ENCODE results near the gene ZNF8. TPM values are rescaled to one million over a fixed set of nuclear protein-coding genes. Genes with fewer than 3 reads are reported as not detected.
"Not testable (repeated sequence)": the region's sequence is repeated elsewhere in the genome, so short reads cannot be mapped to it uniquely, and the experiment has no call there.

The ZNF8 gene
- total RNA-seq, 2 experiments from 2014 or later: 4.4 to 4.5 TPM

DNA sequence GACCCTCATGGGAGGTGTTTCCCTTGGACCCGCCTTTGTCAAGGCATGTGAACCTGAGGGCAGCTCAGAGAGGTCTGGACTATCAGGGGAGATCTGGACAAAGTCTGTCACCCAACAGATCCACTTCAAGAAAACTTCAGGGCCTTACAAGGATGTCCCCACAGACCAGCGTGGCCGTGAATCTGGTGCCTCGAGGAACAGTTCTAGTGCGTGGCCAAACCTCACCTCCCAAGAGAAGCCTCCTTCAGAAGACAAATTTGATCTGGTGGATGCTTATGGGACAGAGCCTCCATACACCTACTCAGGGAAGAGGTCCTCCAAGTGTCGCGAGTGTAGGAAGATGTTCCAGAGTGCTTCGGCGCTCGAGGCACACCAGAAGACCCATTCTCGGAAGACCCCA, 59.6 kb downstream of the ZNF8 start:
- no peak for DNase-seq
- peaks cover 41% of the 10 kb centered on the region for H3K36me3 Mint-ChIP-seq (ENCODE audit: low read depth)
- no peaks in the 10 kb centered on the region for H3K9me3 Mint-ChIP-seq (ENCODE audit: low read depth)
- ChIA-PET POLR2A (no interaction called here), CTCF (no interaction called here)
- intact Hi-C loops (cut with DNase I, micrococcal nuclease): no loop called here
- H3K27me3 Mint-ChIP-seq: no peaks in the 10 kb centered on the region
- ATAC-seq: no peak
- no peak overlapping the region for H3K27ac Mint-ChIP-seq
- no peaks in the 10 kb centered on the region for H3K4me1 Mint-ChIP-seq
- no peak overlapping the region for H3K4me3 Mint-ChIP-seq

DNA sequence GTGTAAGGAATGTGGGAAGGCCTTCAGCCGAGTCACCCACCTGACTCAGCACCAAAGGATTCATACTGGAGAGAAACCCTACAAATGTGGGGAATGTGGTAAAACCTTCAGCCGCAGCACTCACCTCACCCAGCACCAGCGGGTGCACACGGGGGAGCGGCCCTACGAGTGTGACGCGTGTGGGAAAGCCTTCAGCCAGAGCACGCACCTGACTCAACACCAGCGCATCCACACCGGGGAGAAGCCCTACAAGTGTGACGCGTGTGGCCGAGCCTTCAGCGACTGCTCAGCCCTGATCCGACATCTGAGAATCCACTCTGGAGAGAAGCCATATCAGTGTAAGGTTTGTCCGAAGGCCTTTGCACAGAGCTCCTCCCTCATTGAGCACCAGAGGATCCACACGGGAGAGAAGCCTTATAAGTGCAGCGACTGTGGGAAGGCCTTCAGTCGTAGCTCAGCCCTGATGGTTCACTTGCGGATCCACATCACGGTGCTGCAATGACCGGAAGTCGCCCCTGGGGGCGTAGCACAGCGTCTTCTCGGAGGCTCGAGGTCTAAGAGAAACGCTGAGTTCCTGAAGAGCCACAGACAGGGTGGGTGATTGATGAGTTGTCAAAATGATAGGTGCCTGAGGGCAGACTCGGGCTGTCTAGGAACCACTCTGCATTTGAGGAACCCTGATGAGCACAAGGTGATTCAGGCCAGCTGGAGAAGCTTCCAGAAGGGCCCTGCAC, 60.2 kb downstream of the ZNF8 start:
- intact Hi-C loops (cut with DNase I, micrococcal nuclease): no loop called here
- ChIA-PET POLR2A (no interaction called here), CTCF (interaction anchor here (1.1 kb wide), 1 partner anchor 9 kb away, joined by 3 read pairs; no protein-coding TSS in a partner anchor)
- DNase-seq (no peak), ATAC-seq (no peak)
- Mint-ChIP-seq H3K4me3 (no peak overlapping the region), H3K9me3 (ENCODE audit: low read depth) (no peaks in the 10 kb centered on the region), H3K27me3 (no peaks in the 10 kb centered on the region), H3K4me1 (no peaks in the 10 kb centered on the region), H3K36me3 (ENCODE audit: low read depth) (peaks cover 39% of the 10 kb centered on the region), H3K27ac (no peak overlapping the region)

DNA sequence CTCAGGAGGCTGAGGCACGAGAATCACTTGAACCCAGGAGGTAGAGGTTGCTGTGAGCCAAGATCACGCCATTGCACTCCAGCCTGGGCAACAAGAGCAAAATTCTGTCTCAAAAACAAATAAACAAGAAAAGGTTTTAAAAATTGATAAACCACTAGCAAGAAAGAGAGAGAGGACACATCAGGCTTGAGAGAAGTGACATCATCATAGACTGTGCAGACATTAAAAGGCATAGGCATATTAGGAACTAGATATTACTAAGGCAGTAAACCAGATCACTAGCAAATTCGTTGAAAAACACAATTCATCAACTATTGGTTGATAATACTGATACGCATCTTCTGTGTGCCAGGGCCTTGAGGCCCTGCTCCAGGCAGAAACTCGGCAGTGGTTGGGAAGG, 66.8 kb downstream of the ZNF8 start:
- CTCF ChIA-PET: no interaction called here
- peaks cover 10% of the 10 kb centered on the region for H3K27me3 Mint-ChIP-seq
- peaks cover 16% of the 10 kb centered on the region for H3K4me1 Mint-ChIP-seq
- DNase-seq (no peak), ATAC-seq (no peak)
- H3K9me3 Mint-ChIP-seq (ENCODE audit: low read depth): no peaks in the 10 kb centered on the region
- peaks cover 7% of the 10 kb centered on the region for H3K36me3 Mint-ChIP-seq (ENCODE audit: low read depth)
- intact Hi-C loops (cut with DNase I, micrococcal nuclease): no loop called here
- H3K27ac Mint-ChIP-seq: no peak overlapping the region
- peak overlapping the region; percentile 87 for H3K4me3 Mint-ChIP-seq
- POLR2A ChIA-PET: interaction anchor here (0.5 kb wide), 1 partner anchor 19 kb away, joined by 3 read pairs; no protein-coding TSS in a partner anchor

DNA sequence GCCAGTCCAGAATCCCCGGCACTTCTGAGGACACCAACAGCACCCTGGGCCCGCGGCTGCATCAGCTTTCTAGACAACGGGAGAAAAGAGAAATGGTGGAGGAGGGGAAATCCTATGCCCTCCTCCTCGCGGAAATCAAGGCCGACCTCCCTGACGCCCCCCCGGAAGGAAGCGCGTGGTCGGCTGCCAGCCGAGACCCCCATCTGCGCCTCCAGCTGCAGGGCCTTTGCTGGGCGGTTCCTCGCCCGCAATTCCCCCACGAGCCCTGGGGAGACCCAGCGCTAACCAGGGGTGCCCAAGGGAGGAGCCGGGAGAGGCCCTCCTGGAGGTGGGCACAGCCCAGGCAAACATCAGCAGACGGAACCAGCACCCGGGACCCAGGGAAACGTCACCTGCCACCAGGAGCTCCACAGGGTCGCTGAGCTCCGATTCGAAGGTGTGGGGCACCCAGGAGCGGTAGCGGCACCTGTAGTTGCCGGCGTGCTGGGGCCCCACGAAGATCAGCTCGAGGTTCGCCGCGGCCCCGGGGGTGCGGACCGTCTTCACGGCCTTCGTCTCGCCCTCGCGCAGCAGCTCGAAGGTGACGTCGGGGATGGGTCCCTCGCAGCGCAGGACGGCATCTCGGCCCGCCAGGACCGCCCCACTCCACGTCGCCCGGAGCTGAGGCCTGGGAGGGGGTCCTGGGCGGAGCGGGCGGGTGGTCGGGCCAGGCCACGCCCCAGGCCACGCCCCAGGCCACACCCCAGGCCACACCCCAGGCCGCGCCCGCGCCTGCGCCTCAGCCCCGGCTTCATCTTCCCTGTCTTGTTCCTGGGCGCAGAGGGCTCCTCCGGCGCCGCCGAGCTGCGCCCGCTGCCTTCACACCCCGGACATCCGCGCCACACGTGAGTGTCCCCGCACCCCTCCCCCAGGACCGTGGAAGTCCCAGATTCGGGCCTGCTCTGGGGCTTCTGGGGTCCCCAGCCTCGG, 68.5 kb downstream of the ZNF8 start:
- Mint-ChIP-seq H3K4me1 (peaks cover 16% of the 10 kb centered on the region), H3K27ac (peak overlapping the region; percentile 70), H3K9me3 (ENCODE audit: low read depth) (no peaks in the 10 kb centered on the region), H3K36me3 (ENCODE audit: low read depth) (peaks cover 3% of the 10 kb centered on the region), H3K4me3 (peak overlapping the region; percentile 87), H3K27me3 (peaks cover 10% of the 10 kb centered on the region)
- intact Hi-C loops (cut with DNase I, micrococcal nuclease): loop anchor here (1.0 to 2.0 kb wide), 6 partner anchors 15 to 68 kb away; partner anchors contain the start of genes ZNF497 (in 2 of the 2), ZNF8 (in 1 of the 2) and ZNF837 (in 1 of the 2)
- peak; percentile 97 for ATAC-seq
- DNase-seq: peak; percentile 87
- POLR2A ChIA-PET: interaction anchor here (0.6 kb wide), 1 partner anchor 197 kb away, joined by 3 read pairs; the partner anchor contains the start of gene TRIM28
- CTCF ChIA-PET: interaction anchor here (0.9 to 3.0 kb wide), 6 partner anchors 8 to 172 kb away, joined by 3 to 15 read pairs (median 4); partner anchors contain the start of genes ZBTB45, ZNF324B and ZNF497

DNA sequence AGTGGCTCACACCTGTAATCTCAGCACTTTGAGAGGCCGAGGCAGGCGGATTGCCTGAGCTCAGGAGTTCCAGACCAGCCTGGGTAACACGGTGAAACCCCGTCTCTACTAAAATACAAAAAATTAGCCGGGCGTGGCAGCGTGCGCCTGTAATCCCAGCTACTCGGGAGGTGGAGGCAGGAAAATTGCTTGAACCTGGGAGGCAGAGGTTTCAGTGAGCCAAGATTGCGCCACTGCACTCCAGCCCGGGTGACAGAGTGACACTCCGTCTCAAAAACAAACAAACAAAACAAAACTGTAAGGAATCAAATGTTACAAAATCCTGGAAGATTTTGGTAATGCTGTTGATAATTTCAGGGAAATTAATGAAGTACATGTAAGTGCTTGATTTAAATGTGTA, 69.3 kb downstream of the ZNF8 start:
- Mint-ChIP-seq H3K27me3 (peaks cover 10% of the 10 kb centered on the region), H3K27ac (peak overlapping the region; percentile 70), H3K4me1 (peaks cover 16% of the 10 kb centered on the region), H3K4me3 (peak overlapping the region; percentile 87)
- intact Hi-C loops (cut with DNase I, micrococcal nuclease); POLR2A ChIA-PET; ATAC-seq; H3K36me3 Mint-ChIP-seq (ENCODE audit: low read depth); DNase-seq; H3K9me3 Mint-ChIP-seq (ENCODE audit: low read depth): not testable (repeated sequence)
- CTCF ChIA-PET: interaction anchor here (0.9 to 3.0 kb wide), 4 partner anchors 9 to 171 kb away, joined by 3 to 15 read pairs (median 4); partner anchors contain the start of genes ZBTB45, ZNF324B and ZNF497

DNA sequence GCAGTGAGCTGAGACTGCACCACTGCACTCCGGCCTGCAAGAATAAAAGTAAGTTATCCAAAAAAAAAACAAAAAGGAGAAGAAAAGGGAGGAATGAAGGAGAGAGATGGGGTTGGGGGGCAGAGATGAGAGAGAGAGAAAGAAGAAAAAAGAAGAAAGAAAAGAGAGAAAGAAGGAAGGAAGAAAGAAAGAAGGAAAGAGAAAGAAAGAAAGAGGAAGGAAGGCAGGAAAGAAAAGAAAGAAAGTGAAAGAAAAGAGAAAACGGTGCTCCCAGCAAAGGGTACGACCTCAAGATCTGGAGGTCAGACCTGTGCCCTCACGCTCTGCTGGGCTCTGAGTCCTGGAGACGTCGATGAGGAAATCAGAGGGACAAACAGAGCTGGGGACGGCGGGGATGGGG, 70.8 kb downstream of the ZNF8 start:
- ChIA-PET POLR2A (no interaction called here), CTCF (no interaction called here)
- ATAC-seq: no peak
- peaks cover 5% of the 10 kb centered on the region for H3K36me3 Mint-ChIP-seq (ENCODE audit: low read depth)
- H3K4me1 Mint-ChIP-seq: peaks cover 16% of the 10 kb centered on the region
- H3K27ac Mint-ChIP-seq: no peak overlapping the region
- peaks cover 10% of the 10 kb centered on the region for H3K27me3 Mint-ChIP-seq
- no peaks in the 10 kb centered on the region for H3K9me3 Mint-ChIP-seq (ENCODE audit: low read depth)
- H3K4me3 Mint-ChIP-seq: no peak overlapping the region
- intact Hi-C loops (cut with DNase I, micrococcal nuclease): no loop called here
- no peak for DNase-seq

DNA sequence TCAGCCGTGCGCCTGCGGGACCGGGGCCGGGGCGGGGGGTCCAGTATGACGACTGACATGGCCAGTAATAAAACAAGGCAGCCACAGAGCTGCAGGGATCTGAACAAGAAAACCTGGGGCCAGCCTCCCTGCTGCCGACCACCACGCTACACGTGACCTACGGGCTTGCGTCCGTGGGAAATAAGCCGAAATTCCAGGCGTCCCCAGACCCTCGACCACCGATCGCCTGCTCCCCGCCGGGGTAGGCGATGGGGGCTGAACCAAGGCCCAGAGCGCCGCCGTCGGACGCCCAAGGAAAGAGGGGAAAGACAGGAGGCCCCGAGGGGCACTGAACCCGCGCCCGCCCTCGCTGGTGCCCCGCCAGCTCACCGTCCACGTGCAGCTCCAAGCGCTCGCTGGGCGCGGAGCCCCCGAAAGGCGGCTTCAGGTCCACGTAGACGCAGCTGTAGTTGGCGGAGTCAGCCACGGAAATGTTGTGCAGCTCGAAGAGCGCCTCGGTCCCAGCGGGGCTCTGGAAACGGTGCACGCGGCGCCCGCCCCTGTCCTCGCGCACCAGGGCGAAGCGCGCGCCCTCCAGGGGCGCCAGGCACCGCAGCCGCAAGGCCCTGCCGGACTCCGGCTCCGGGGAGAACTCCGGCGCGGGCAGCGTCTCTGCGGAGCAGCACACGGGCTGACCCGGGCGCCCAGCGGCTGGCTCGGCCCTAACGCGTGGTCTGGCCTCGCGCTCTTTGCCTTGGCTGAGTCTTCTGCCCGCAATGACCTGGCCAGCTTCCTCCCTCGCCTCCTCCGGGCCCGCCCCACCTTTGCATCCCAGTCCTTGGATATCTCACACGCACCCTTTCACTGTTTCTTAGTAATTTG, 71.5 kb downstream of the ZNF8 start:
- peaks cover 16% of the 10 kb centered on the region for H3K4me1 Mint-ChIP-seq
- ChIA-PET POLR2A (no interaction called here), CTCF (no interaction called here)
- H3K4me3 Mint-ChIP-seq: no peak overlapping the region
- no peak for DNase-seq
- H3K27me3 Mint-ChIP-seq: peaks cover 10% of the 10 kb centered on the region
- intact Hi-C loops (cut with DNase I, micrococcal nuclease): no loop called here
- no peak overlapping the region for H3K27ac Mint-ChIP-seq
- H3K9me3 Mint-ChIP-seq (ENCODE audit: low read depth): no peaks in the 10 kb centered on the region
- ATAC-seq: no peak
- peaks cover 5% of the 10 kb centered on the region for H3K36me3 Mint-ChIP-seq (ENCODE audit: low read depth)

DNA sequence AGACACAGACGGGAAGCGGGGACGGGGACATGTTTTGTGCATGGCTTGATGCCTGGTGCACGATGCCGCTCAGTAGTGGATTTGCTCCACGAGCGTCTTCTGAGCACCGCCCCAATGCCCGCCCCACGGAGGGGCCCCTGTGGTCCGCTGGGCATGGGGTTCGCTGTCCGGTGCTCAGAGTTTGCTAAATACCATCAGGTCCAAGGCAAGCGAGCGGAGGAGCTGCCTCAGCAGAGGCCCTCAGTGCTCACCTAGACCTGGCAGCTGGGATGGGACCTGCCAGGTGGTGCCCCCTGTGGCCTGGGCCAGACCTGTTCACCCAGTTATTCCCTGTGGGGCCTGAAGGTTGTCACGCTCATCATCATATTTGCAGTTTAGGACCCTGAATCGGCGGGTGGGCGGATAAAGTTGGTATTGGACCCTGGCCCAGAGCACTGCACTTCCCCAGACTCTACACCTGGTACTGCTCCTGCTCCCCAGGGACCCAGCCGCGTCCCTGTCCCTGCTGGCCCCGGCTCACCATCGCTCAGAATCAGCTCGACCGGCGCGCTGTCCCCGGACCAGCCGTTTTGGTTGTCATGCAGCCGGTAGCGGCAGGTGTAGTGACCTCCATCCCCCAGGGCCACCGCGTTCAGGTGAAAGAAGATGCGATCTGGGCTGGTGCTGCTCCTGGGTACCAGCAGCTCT, 72.3 kb downstream of the ZNF8 start:
- H3K27me3 Mint-ChIP-seq: peaks cover 8% of the 10 kb centered on the region

DNA sequence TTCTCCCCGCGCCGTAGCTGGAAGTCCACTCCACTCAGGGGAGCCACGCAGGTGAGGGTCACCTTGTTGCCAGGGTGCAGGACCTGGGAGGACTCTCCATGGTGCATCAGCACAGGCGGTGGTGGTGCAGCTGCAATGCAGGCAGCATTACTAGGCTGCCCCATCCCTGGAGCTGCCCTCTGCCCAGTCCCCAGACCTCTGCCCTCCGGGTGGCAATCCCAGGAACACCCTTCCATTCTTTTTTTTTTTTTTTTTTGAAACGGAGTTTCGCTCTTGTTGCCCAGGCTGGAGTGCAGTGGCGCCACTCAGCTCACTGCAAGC, 72.8 kb downstream of the ZNF8 start:
- intact Hi-C loops (cut with DNase I, micrococcal nuclease): no loop called here
- ChIA-PET POLR2A (no interaction called here), CTCF (interaction anchor here (0.6 kb wide), 1 partner anchor 372 kb away, joined by 3 read pairs; no protein-coding TSS in a partner anchor)
- H3K27ac Mint-ChIP-seq: no peak overlapping the region
- peaks cover 21% of the 10 kb centered on the region for H3K4me1 Mint-ChIP-seq
- no peaks in the 10 kb centered on the region for H3K9me3 Mint-ChIP-seq (ENCODE audit: low read depth)
- DNase-seq (no peak), ATAC-seq (no peak)
- peaks cover 5% of the 10 kb centered on the region for H3K36me3 Mint-ChIP-seq (ENCODE audit: low read depth)
- H3K4me3 Mint-ChIP-seq: no peak overlapping the region
- peaks cover 8% of the 10 kb centered on the region for H3K27me3 Mint-ChIP-seq

More for the DNA sequence above, 72.3 kb downstream of the ZNF8 start:
- DNase-seq: no peak
- Mint-ChIP-seq H3K4me3 (no peak overlapping the region), H3K27ac (no peak overlapping the region), H3K36me3 (ENCODE audit: low read depth) (peaks cover 5% of the 10 kb centered on the region), H3K9me3 (ENCODE audit: low read depth) (no peaks in the 10 kb centered on the region), H3K4me1 (peaks cover 21% of the 10 kb centered on the region)
- ChIA-PET POLR2A (no interaction called here), CTCF (interaction anchor here (0.6 kb wide), 1 partner anchor 372 kb away, joined by 3 read pairs; no protein-coding TSS in a partner anchor)
- ATAC-seq: no peak
- intact Hi-C loops (cut with DNase I, micrococcal nuclease): no loop called here

DNA sequence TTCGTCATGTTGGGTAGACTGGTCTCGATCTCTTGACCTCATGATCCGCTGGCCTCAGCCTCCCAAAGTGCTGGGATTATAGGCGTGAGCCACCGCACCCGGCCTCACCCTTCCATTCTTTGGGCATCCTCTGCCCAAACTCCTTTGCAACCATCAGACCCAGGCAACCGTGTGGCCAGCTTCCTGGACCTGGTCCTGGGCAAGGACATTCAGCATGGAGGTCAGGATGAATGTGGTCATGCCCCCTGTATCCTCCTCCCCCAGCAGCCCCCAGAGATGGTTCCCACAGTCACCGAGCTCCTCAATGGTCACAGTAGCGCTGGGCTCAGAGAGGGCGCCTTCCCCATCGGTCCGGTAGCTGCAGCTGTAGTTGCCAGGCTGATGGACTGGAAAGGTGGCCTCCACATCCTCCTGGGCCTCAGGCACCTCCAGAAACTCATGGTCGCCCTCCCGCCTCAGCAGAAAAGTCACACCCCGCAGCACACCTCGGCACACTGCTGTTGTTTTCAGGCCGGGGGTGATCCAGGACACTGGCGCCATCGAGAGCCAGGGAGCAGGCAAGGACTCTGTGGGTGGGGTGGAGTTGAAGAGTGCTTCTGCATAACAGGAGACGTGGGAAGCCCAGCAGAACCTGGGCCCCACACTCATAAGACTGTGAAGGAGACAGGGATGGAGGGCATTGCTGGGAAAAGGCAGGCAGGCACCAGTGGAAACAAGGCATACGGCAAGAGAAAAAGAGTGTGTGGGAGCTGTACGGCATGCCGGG, 73.4 kb downstream of the ZNF8 start:
- H3K9me3 Mint-ChIP-seq (ENCODE audit: low read depth): no peaks in the 10 kb centered on the region
- H3K36me3 Mint-ChIP-seq (ENCODE audit: low read depth): peaks cover 5% of the 10 kb centered on the region
- intact Hi-C loops (cut with DNase I, micrococcal nuclease): no loop called here
- ChIA-PET CTCF (no interaction called here), POLR2A (no interaction called here)
- H3K4me3 Mint-ChIP-seq: no peak overlapping the region
- peaks cover 23% of the 10 kb centered on the region for H3K4me1 Mint-ChIP-seq
- H3K27ac Mint-ChIP-seq: no peak overlapping the region
- DNase-seq (no peak), ATAC-seq (no peak)
- H3K27me3 Mint-ChIP-seq: peaks cover 6% of the 10 kb centered on the region

All from activated CD4-positive, alpha-beta T cell treated with anti-CD3 and anti-CD28 coated beads for 36 hours (primary cell).